A673 (cell line): ENCODE results near the gene LYSMD1. TPM values are rescaled to one million over a fixed set of nuclear protein-coding genes. Genes with fewer than 3 reads are reported as not detected.

Experiments used
- BruUV-seq: library from RNA; stranded (reverse); fragments of 400-500 nt; replicated peaks from 2 replicates; lab custom pipeline; 2021; lab: Mats Ljungman, UMichigan
- CTCF ChIA-PET: fragments of 300-600 bp; sonication (Branson Sonifier 250); formaldehyde crosslinking; loops from one replicate; lab custom pipeline; 2022; ENCODE audit warnings: antibody characterized with exemption; lab: Charles Lee
- POLR2A ChIA-PET: fragments of 300-600 bp; sonication (Branson Sonifier 250); formaldehyde crosslinking; loops from one replicate; lab custom pipeline; 2022; ENCODE audit warnings: antibody characterized with exemption; ENCODE audit not compliant: low non-redundant PET; lab: Charles Lee
- DNase-seq: peaks from one replicate; pipeline ENCODE4 v3.0.0-alpha.2; 2015; ENCODE audit warnings: low spot score
- H3K27ac ChIP-seq: fragments of 200-600 bp; sonication (generic); 2 replicates; pipeline ENCODE4 v1.5.1; 2016; ENCODE audit warnings: mixed run types, low read depth, mild to moderate bottlenecking, mixed read lengths, antibody characterized with exemption, low read length; ENCODE audit not compliant: poor library complexity, severe bottlenecking
- H3K27me3 ChIP-seq: fragments of 200-600 bp; sonication (generic); replicated peaks from 2 replicates; pipeline ENCODE4 v1.6.1; 2017; ENCODE audit warnings: mixed run types, low read depth, mild to moderate bottlenecking, mixed read lengths, antibody characterized with exemption, low read length; ENCODE audit not compliant: insufficient read depth, poor library complexity
- H3K36me3 ChIP-seq: fragments of 200-600 bp; sonication (generic); 2 replicates; pipeline ENCODE4 v1.6.1; 2016; ENCODE audit warnings: mixed run types, mild to moderate bottlenecking, mixed read lengths, antibody characterized with exemption, low read length; ENCODE audit not compliant: insufficient read depth, poor library complexity, severe bottlenecking
- H3K4me1 ChIP-seq: fragments of 200-600 bp; sonication (generic); 2 replicates; pipeline ENCODE4 v1.6.1; 2017; ENCODE audit warnings: mixed run types, mild to moderate bottlenecking, mixed read lengths, antibody characterized with exemption, low read length; ENCODE audit not compliant: insufficient read depth, poor library complexity, severe bottlenecking
- H3K4me3 ChIP-seq: fragments of 200-600 bp; sonication (generic); 2 replicates; pipeline ENCODE4 v1.5.1; 2016; ENCODE audit warnings: low read depth, mixed run types, mild to moderate bottlenecking, mixed read lengths, low read length; ENCODE audit not compliant: poor library complexity, severe bottlenecking
- H3K9me3 ChIP-seq: fragments of 200-600 bp; sonication (generic); 2 replicates; pipeline ENCODE4 v1.6.1; 2016; ENCODE audit warnings: mixed run types, low read depth, mild to moderate bottlenecking, mixed read lengths, antibody characterized with exemption, low read length; ENCODE audit not compliant: poor library complexity, severe bottlenecking
- EZH2 ChIP-seq: fragments of 200-600 bp; sonication (generic); IDR thresholded peaks from 2 replicates; pipeline ENCODE4 v1.6.1; 2017; ENCODE audit warnings: borderline replicate concordance, low read depth, mild to moderate bottlenecking, mixed read lengths, antibody characterized with exemption, low read length; ENCODE audit not compliant: poor library complexity, severe bottlenecking
- intact Hi-C: fragments of 100-400 bp; cut with micrococcal nuclease; formaldehyde crosslinking; loops from one replicate; pipeline ENCODE4 v1.10.0; 2022; ENCODE audit not compliant: unreplicated experiment
- total RNA-seq: library from RNA; stranded (reverse); gene quantifications from 2 replicates; pipeline ENCODE4 v1.2.3, GENCODE V29; 2021
- TF ChIP-seq, protein P1 (sequence below): fragments of 300-800, 200-600 bp; sonication (generic); conservative IDR thresholded peaks from 2 replicates; pipeline ENCODE4 v1.5.1; 2017; ENCODE audit warnings: low read depth, mild to moderate bottlenecking, antibody characterized with exemption, low read length, moderate library complexity, mixed read lengths

The LYSMD1 gene
- total RNA-seq, 1 experiment from 2014 or later: 8.1 TPM

DNA sequence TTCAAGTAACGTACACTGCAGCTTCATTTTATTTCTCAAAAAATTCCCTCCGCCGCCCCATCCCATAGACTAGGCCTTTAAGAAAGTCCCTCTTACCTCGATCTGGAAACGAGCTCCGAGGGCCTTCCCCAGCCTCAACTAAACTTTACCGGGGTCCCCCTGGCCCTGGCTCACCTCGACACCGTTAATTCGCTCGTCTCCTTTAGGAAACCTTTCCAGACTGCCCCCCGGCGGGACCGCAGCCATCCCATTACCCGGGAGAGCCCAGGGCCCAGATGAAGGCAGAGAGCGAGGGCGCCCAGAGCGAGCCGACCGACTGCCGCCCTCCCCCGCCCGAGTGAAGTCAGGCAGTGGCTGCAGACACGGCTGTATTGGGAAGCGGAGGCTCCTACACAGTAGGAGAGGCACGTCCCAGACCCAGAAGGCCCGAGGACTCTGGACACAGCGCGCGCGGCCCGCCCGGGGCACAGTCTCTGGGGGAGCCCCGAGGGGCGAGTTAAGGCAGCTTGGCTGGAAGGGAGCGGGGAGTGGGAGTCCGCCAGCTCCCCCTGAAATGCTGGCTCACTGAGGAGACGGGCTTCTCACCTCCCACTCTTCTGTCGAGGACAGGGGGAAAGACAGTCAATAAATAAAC is 33.9 kb downstream of the LYSMD1 start:
- Histone ChIP-seq H3K4me1 (no peaks in the 10 kb centered on the region), H3K27me3 (no peaks in the 10 kb centered on the region), H3K9me3 (no peaks in the 10 kb centered on the region), H3K4me3 (no peak overlapping the region), H3K36me3 (no peaks in the 10 kb centered on the region), H3K27ac (no peak overlapping the region)
- CTCF ChIA-PET: interaction anchor here (0.5 to 0.6 kb wide), 2 partner anchors 23 to 32 kb away, joined by 3 read pairs; no protein-coding TSS in a partner anchor
- DNase-seq: no peak
- intact Hi-C loops: loop anchor here (5.0 kb wide), 1 partner anchor 35 kb away; no protein-coding TSS in a partner anchor
- TF ChIP-seq, protein P1, sequence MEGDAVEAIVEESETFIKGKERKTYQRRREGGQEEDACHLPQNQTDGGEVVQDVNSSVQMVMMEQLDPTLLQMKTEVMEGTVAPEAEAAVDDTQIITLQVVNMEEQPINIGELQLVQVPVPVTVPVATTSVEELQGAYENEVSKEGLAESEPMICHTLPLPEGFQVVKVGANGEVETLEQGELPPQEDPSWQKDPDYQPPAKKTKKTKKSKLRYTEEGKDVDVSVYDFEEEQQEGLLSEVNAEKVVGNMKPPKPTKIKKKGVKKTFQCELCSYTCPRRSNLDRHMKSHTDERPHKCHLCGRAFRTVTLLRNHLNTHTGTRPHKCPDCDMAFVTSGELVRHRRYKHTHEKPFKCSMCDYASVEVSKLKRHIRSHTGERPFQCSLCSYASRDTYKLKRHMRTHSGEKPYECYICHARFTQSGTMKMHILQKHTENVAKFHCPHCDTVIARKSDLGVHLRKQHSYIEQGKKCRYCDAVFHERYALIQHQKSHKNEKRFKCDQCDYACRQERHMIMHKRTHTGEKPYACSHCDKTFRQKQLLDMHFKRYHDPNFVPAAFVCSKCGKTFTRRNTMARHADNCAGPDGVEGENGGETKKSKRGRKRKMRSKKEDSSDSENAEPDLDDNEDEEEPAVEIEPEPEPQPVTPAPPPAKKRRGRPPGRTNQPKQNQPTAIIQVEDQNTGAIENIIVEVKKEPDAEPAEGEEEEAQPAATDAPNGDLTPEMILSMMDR: no peak
- no peak for TF ChIP-seq EZH2
- POLR2A ChIA-PET: no interaction called here
- no TSS peak for BruUV-seq

DNA sequence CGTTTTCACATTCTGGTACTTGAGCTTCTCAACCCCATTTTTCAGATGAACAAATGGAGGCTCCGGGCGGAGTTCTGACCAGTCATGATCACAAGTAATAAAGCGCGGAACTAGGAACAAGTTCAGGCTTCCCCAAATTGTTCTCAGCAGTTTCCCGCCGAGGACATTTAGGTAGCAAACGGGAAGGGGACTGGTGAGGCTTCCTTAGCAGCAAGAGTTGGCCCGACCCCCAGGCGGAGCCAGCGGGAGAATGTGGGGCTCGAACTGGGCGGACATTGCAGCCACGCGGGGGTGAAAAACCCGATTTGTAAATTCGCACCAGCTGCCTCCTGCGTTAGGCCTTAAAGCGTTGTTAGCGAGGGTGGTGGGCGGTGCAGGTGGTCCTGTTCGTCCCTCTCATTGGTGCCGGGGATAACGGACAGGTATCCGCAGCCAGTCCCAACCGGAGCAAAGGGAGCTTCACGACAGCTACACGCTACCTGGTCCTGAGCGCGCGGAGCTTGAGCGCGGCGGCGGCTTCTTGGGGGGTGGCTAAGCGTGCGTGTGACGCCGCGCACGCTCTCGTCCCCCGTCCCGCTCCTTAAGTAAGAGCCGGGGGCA is 34.6 kb downstream of the LYSMD1 start:
- no peak for TF ChIP-seq EZH2
- TF ChIP-seq, protein P1: no peak
- no TSS peak for BruUV-seq
- H3K4me3 ChIP-seq: no peak overlapping the region
- no peaks in the 10 kb centered on the region for H3K36me3 ChIP-seq
- peak; percentile 71 for DNase-seq
- H3K4me1 ChIP-seq: no peaks in the 10 kb centered on the region
- no peaks in the 10 kb centered on the region for H3K27me3 ChIP-seq
- ChIA-PET CTCF (interaction anchor here (0.5 to 0.6 kb wide), 2 partner anchors 24 to 31 kb away, joined by 3 read pairs; no protein-coding TSS in a partner anchor), POLR2A (no interaction called here)
- H3K9me3 ChIP-seq: no peaks in the 10 kb centered on the region
- no peak overlapping the region for H3K27ac ChIP-seq
- intact Hi-C loops: loop anchor here (5.0 kb wide), 1 partner anchor 34 kb away; no protein-coding TSS in a partner anchor

DNA sequence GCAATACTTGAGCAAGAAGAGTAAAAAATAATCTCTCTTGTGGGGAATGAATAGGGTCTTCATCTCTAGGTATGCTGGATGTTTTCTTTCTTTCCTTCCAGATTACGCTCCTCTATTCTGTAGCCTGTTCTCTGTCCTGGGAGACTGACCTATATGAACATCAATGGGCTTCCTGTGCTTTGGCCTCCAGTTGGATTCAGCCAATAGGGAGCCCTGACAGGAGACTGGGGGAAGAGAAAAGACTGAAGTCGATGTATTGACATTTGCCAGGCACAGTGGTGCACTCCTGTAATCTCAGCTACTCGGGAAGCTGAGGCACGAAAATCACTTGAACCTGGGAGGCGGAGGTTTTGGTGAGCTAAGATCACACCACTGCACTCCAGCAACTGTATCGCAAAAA is 36.9 kb downstream of the LYSMD1 start:
- CTCF ChIA-PET: no interaction called here
- Histone ChIP-seq H3K36me3 (no peaks in the 10 kb centered on the region), H3K27me3 (no peaks in the 10 kb centered on the region), H3K4me1 (no peaks in the 10 kb centered on the region), H3K4me3 (no peak overlapping the region), H3K9me3 (no peaks in the 10 kb centered on the region), H3K27ac (no peak overlapping the region)
- POLR2A ChIA-PET: no interaction called here
- intact Hi-C loops: no loop called here
- no TSS peak for BruUV-seq
- no peak for TF ChIP-seq EZH2
- TF ChIP-seq, protein P1: no peak
- no peak for DNase-seq
